ENCODE measurements around the gene GPS1. TPM values are rescaled to one million over a fixed set of nuclear protein-coding genes. Genes with fewer than 3 reads are reported as not detected.

Gene GPS1
- total and polyA plus RNA-seq, 10 of the 15 experiments (the other 5 are each of a cell fraction or from before 2014, with no cell fraction given) = 2.2 to 146 (median 77.7) TPM

DNA sequence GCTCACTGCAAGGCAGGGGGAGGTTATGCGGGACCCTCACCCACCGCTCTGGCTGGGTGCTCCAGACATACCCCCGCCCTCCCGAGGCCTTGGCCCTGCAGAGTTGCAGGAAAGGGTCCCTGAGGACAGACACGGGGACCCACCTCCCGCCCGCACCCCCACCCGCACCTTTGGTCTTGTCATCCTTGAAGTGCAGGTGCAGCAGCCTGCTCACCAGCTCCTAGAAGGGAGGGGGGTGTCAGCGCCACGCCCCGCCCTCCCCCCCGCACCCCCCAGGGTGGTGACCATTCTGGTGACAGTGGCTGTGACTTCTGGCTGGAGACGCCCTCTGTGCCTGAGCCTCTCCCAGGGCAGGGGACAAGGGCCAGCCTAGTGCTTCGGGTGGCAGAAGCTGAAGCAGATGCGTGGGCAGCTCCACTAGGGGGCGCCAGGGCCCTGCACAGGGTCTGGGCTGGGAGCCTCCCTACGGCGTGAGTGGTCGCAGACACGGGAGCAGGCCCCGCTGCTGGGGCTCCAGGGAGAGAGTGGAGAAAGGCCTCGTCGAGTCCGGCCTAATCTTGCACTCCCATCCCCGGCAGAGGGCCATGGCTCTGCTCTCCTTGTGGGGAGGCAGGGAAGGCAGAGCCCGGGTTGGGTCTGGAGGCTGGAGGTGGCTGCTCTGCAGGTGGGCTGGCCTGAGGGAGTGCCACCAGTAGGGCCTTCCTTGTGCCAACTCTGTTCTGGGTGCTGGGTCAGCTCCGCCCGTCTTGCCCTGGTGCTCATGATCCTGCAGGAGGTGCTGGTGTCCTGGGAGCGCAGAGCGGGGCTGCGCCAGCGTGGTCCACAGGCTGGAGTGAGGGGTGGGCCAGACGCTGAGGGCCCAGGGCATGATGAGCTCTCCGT, 31.8 kb upstream of the GPS1 start (continued):
- no peak for TF ChIP-seq SUZ12 (IDR thresholded peaks at IDR 0.05; ENCODE audit: unreplicated experiment)
- no peak for TF ChIP-seq ZNF207 (IDR thresholded peaks at IDR 0.05; ENCODE audit: borderline replicate concordance)
- TF ChIP-seq IKZF2 (IDR thresholded peaks at IDR 0.05) = no peak
- no peak for TF ChIP-seq EED (IDR thresholded peaks at IDR 0.05; ENCODE audit: low read depth)
- TF ChIP-seq MXI1 (IDR thresholded peaks at IDR 0.05; ENCODE audit: low read depth, low read length) = no peak
- TF ChIP-seq ZBTB40 (IDR thresholded peaks at IDR 0.05; ENCODE audit: borderline replicate concordance) = no peak
- TF ChIP-seq ZZZ3 (IDR thresholded peaks at IDR 0.05; ENCODE audit: control insufficient read depth, insufficient read length, low read depth) = no peak
- no peak for TF ChIP-seq SMAD5 (IDR thresholded peaks at IDR 0.05; ENCODE audit: low read depth)
- TF ChIP-seq NFXL1 (IDR thresholded peaks at IDR 0.05; ENCODE audit: borderline replicate concordance) = no peak
- no peak for TF ChIP-seq ZSCAN29 (IDR thresholded peaks at IDR 0.05)
- no peak for TF ChIP-seq EZH2 (IDR thresholded peaks at IDR 0.05; ENCODE audit: borderline replicate concordance, control insufficient read depth, low read depth, low read length)
- TF ChIP-seq CREB1 (IDR thresholded peaks at IDR 0.05; ENCODE audit: low read depth) = peak; percentile 46; the same call in 1 of the 2 replicates
- no peak for TF ChIP-seq RCOR1 (conservative IDR thresholded peaks at IDR 0.05; ENCODE audit: low read depth, low read length)
- no peak for TF ChIP-seq SMAD1 (IDR thresholded peaks at IDR 0.05; ENCODE audit: low read depth, partially characterized antibody)
- TF ChIP-seq BHLHE40 (IDR thresholded peaks at IDR 0.05; ENCODE audit: borderline replicate concordance in 1 of 2, low read depth in 2 of 2, low read length in 1 of 2) = 0 out of 4 replicates have a peak, but pooled peaks of 1 of the 2 experiments have one; percentile 10
- TF ChIP-seq SMARCA5 (IDR thresholded peaks at IDR 0.05) = 0 out of 2 replicates have a peak, but pooled peaks have one; percentile 57
- TF ChIP-seq HDAC6 (IDR thresholded peaks at IDR 0.05; ENCODE audit: unreplicated experiment) = no peak
- no peak for TF ChIP-seq STAT1 (conservative IDR thresholded peaks at IDR 0.05)
- TF ChIP-seq, protein P1, sequence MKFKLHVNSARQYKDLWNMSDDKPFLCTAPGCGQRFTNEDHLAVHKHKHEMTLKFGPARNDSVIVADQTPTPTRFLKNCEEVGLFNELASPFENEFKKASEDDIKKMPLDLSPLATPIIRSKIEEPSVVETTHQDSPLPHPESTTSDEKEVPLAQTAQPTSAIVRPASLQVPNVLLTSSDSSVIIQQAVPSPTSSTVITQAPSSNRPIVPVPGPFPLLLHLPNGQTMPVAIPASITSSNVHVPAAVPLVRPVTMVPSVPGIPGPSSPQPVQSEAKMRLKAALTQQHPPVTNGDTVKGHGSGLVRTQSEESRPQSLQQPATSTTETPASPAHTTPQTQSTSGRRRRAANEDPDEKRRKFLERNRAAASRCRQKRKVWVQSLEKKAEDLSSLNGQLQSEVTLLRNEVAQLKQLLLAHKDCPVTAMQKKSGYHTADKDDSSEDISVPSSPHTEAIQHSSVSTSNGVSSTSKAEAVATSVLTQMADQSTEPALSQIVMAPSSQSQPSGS (IDR thresholded peaks at IDR 0.05; ENCODE audit: low read length) = no peak
- no peak for TF ChIP-seq NFIC (IDR thresholded peaks at IDR 0.05; ENCODE audit: low read depth, low read length)
- TF ChIP-seq CHD1 (IDR thresholded peaks at IDR 0.05; ENCODE audit: low read depth, low read length) = no peak
- TF ChIP-seq EGR1 (IDR thresholded peaks at IDR 0.05; ENCODE audit: borderline replicate concordance in 1 of 2, low read depth in 2 of 2, low read length in 2 of 2) = 0 out of 3 replicates have a peak, but pooled peaks of 1 of the 2 experiments have one; percentile 32
- TF ChIP-seq USF2 (IDR thresholded peaks at IDR 0.05; ENCODE audit: borderline replicate concordance, low read depth, low read length) = no peak
- no peak for TF ChIP-seq NR2C2 (IDR thresholded peaks at IDR 0.05; ENCODE audit: borderline replicate concordance, control insufficient read depth, insufficient read length, low read depth)
